ENCODE measurements around the gene UNC5CL. TPM values are rescaled to one million over a fixed set of nuclear protein-coding genes. Genes with fewer than 3 reads are reported as not detected.

UNC5CL gene, protein sequence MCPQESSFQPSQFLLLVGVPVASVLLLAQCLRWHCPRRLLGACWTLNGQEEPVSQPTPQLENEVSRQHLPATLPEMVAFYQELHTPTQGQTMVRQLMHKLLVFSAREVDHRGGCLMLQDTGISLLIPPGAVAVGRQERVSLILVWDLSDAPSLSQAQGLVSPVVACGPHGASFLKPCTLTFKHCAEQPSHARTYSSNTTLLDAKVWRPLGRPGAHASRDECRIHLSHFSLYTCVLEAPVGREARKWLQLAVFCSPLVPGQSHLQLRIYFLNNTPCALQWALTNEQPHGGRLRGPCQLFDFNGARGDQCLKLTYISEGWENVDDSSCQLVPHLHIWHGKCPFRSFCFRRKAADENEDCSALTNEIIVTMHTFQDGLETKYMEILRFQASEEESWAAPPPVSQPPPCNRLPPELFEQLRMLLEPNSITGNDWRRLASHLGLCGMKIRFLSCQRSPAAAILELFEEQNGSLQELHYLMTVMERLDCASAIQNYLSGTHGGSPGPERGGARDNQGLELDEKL
- total RNA-seq (2022; extraction: Qiagen RNA extraction), result 0.34 to 0.52 TPM (median 0.45 TPM) in 5 replicates

DNA sequence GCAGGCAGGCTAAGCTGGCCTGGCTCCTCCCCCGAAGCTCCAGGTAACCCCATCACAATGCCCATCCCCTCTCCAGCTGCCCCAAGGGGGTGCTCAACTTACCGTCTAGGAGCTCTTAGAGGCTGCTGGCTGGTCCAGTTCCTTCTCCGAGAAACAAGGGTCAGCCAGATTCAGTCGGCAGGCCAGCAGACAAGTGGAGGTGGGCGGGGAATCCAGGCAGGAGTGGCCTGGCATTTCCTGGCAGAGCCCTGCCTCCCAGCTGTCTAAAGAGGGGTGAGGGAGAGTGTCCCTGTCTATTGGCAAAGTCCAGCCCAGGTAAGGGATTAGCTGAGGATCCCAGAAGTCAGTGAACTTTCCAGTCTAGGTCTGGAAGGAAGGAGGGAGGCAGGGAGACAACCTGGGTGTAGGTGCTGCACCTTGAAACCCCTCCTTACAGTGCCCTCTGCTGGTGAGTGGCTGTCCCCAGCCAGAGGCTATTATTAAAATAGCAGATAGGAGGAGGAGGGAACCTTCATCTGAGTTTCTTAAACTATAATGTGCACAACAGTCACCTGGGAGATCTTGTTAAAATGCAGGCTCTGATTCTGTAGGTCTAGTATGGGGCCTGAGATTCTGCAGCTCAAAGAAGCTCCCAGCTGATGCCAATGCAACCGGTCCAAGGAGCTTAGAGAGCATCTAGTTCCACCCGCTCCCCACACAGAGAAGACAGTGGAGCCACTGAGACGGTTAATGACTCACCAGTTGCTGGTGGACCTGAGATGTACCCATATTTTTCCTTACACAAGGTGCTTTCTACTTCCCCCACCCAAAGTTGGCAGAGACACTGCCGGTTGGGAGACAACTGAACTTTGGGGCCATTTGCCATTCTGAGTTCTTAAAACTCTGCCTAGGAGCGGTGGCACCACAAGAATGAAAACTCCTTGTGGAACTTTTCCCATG, at the start of gene UNC5CL:
UNC5CL (minus strand) TSS at position 162 of the 939 bp plus-strand sequence. CDS start 4,147 bp downstream, outside the sequence.

GRCh38 chr6:41072836-41073202, 33.8 kb upstream of the UNC5CL start, which contains the start of gene NFYA:
TSS of gene NFYA (plus strand) at chr6:41072974. CDS start at chr6:41079090, 6,116 bp downstream.

DNA sequence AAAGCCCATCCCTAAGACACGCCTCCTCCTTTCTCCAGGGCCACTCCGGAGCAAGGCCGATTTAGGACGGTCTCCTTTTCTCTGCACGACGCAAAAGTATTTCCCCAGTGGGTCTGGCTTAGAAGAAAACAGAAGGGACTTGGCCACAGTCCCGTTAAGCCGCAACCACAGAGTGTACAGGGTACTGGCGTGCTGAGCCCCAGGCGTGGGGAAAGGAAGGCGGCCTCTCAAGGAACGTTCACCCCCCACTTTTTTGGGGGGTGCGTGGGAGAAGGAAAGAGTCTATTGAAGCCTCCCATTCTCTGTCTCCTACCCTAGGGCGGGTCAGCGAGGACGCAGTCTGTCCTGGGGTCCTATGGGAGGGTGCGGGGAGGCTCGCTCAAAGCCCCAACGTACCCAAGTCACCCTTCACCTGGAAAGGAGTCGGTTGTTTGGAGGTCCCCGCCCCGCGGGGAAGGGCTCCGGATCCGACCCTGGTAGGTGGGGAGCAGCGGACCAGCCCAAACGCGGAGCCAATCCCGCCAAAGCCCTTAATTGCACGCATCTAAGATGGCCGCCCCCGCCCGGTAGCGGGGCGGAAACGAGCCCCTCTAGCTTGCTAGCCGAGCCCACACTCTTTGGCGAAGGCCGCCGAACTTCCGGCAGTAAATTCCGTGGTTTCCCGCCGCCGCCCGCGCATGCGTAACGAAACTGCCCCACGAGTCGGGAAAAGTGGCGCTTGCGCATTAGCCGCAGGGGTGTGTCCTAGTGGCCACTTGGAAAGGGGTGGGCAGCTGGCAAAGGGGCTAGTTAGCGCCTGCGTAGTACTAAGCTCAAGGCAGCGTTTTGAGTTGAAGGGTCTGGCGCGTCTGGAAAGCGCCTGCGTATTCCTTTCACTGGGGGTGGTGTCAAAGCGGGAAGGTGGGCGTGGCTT, 33.2 kb upstream of the UNC5CL start, which contains the start of gene OARD1:
OARD1 (minus strand) TSS at position 434 of the 913 bp plus-strand sequence. CDS start 722 bp downstream, outside the sequence.

DNA sequence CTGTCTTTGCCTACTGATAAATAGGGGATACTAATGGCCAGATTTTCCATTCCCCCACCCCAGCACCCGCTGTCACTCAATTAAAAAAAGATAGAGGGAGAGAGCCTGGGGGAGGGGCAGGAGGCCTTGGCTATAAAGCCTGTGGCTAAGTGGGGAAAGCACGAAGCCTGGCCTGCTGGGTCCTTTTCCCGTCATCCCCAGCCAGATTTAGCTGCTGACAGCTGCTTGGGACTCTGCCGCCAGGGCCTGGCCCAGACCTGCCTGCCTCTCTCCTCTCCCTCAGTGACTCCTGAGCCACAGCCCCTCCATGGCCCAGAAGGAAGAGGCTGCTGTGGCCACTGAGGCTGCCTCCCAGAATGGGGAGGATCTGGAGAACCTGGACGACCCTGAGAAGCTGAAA, 14.0 kb upstream of the UNC5CL start, which contains the start of gene APOBEC2:
APOBEC2 (plus strand) TSS at position 162 of the 400 bp plus-strand sequence; CDS start at position 308, 146 bp downstream.

GRCh38 chr6:41042226-41043055, 3.4 kb upstream of the UNC5CL start, which contains the start of gene TSPO2:
TSS of gene TSPO2 (plus strand) at chr6:41042467. CDS start at chr6:41042986, 519 bp downstream.

Other genes starting within 250 kb of the UNC5CL start
- gene TSPO2, start 3.2 kb upstream of the UNC5CL start, total RNA-seq (2022; extraction: Qiagen RNA extraction), result not detected in 5 replicates
- gene APOBEC2, start 14.0 kb upstream of the UNC5CL start, total RNA-seq (2022; extraction: Qiagen RNA extraction), result not detected in 5 replicates
- 19.3 to 24.1 TPM (median 20.1 TPM) in 5 replicates for gene OARD1, start 33.1 kb upstream of the UNC5CL start, total RNA-seq (2022; extraction: Qiagen RNA extraction)
- gene NFYA, start 33.8 kb upstream of the UNC5CL start, total RNA-seq (2022; extraction: Qiagen RNA extraction), result 12.0 to 14.5 TPM (median 13.5 TPM) in 5 replicates
- gene TREML1, start 115.1 kb upstream of the UNC5CL start, total RNA-seq (2022; extraction: Qiagen RNA extraction), result not detected in 5 replicates
- gene TREM2, start 123.9 kb upstream of the UNC5CL start, total RNA-seq (2022; extraction: Qiagen RNA extraction), result not detected in 5 replicates
- gene TREML2, start 161.9 kb upstream of the UNC5CL start, total RNA-seq (2022; extraction: Qiagen RNA extraction), result not detected in 5 replicates
- not detected in 5 replicates for gene TREML4, start 189.1 kb upstream of the UNC5CL start, total RNA-seq (2022; extraction: Qiagen RNA extraction)
- 0.10 to 0.23 TPM (median 0.16 TPM) in 4 of 5 replicates, not detected in the other for gene TREM1, start 247.5 kb upstream of the UNC5CL start, total RNA-seq (2022; extraction: Qiagen RNA extraction)

Measured in A549 treated with CORT108297 at 1 μM for 4 hours (cell line).